MM.1S (cell line): Measurements from ENCODE around the gene HS2ST1.

ENCODE experiments used
- EZH2 ChIP-seq: fragments of 300-600 bp; sonication (generic); optimal IDR thresholded peaks from 2 replicates; pipeline ENCODE3; 2017; ENCODE audit warnings: low read depth, mild to moderate bottlenecking, antibody characterized with exemption, low read length, mixed read lengths
- EZH2phosphoT487 ChIP-seq: fragments of 300-600 bp; sonication (generic); IDR thresholded peaks from 2 replicates; pipeline ENCODE4 v1.6.1; 2018; ENCODE audit warnings: antibody characterized with exemption, low read length
- TF ChIP-seq, protein P1 (sequence below): fragments of 300-600 bp; sonication (generic); IDR thresholded peaks from 2 replicates; pipeline ENCODE4 v1.5.1; 2016; ENCODE audit warnings: antibody characterized with exemption, low read length, mixed read lengths

DNA sequence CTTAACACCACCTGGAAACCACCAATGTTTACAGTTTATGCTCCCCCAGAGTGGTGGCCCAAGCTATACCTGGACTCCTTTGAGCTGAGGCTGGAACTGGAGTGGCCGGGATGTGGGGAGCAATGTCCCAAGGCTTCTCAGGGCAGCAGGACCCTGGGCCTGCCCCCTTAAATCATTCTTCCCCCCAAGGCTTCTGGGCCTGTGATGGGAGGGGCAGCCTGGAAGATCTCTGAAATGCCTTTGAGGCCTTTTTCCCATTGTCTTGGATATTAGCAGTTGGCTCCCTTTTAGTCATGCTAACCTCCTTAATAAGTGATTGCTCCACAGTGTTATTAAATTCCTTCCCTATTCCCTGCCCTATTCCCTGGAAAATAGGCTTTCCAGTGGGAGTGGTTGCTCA lies 185.8 kb downstream of the HS2ST1 start:
- TF ChIP-seq, protein P1, sequence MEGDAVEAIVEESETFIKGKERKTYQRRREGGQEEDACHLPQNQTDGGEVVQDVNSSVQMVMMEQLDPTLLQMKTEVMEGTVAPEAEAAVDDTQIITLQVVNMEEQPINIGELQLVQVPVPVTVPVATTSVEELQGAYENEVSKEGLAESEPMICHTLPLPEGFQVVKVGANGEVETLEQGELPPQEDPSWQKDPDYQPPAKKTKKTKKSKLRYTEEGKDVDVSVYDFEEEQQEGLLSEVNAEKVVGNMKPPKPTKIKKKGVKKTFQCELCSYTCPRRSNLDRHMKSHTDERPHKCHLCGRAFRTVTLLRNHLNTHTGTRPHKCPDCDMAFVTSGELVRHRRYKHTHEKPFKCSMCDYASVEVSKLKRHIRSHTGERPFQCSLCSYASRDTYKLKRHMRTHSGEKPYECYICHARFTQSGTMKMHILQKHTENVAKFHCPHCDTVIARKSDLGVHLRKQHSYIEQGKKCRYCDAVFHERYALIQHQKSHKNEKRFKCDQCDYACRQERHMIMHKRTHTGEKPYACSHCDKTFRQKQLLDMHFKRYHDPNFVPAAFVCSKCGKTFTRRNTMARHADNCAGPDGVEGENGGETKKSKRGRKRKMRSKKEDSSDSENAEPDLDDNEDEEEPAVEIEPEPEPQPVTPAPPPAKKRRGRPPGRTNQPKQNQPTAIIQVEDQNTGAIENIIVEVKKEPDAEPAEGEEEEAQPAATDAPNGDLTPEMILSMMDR = no peak
- TF ChIP-seq EZH2phosphoT487 = no peak
- TF ChIP-seq EZH2 = no peak
